Gastrocnemius medialis (tissue), 4 donors: ENCODE data around the gene TMEM132C.
"Not testable (repeated sequence)": the region's sequence is repeated elsewhere in the genome, so short reads cannot be mapped to it uniquely, and the experiment has no call there.

ENCODE experiments used
- CTCF ChIP-seq, 5 experiments: fragments of 450-650 bp in 3 of 5; fragments of 200-600 bp in 2 of 5; sonication (generic) in 2 of 5; IDR thresholded peaks in 4 of 5; conservative IDR thresholded peaks in 1 of 5; 1 replicate in 4 of 5; 2 replicates in 1 of 5; pipeline ENCODE4 v1.5.1; 2016 to 2019; ENCODE audit warnings: antibody characterized with exemption in 5 of 5, mild to moderate bottlenecking in 3 of 5, moderate library complexity in 3 of 5
- POLR2A ChIP-seq, 2 donors: fragments of 450-650 bp; IDR thresholded peaks; one replicate each; pipeline ENCODE4 v1.6.1; 2017; ENCODE audit warnings: antibody characterized with exemption in 2 of 2, mild to moderate bottlenecking in 2 of 2, moderate library complexity in 2 of 2

GRCh38 chr12:128253829-128254228 is 13.1 kb upstream of the TMEM132C start:
- not testable (repeated sequence) for TF ChIP-seq CTCF (IDR thresholded peaks at IDR 0.05 in 4 of 5, conservative IDR thresholded peaks at IDR 0.05 in 1 of 5); POLR2A (IDR thresholded peaks at IDR 0.05)
